Activated T-cell treated with anti-CD3 and anti-CD28 coated beads, Interleukin-2, amount 50 U/mL, for 24 hours (primary cell): Measurements from ENCODE around the gene NEURL2.
"Not testable (repeated sequence)": the region's sequence is repeated elsewhere in the genome, so short reads cannot be mapped to it uniquely, and the experiment has no call there.

Source experiments
- DNase-seq: peaks from one replicate; pipeline ENCODE4 v3.0.0-alpha.2; 2020
- H3K27ac Mint-ChIP-seq: 2 replicates; pipeline ENCODE4 v1.8.0; 2020; ENCODE audit warnings: mild to moderate bottlenecking, mixed read lengths
- H3K27me3 Mint-ChIP-seq: 2 replicates; pipeline ENCODE4 v1.8.0; 2020; ENCODE audit warnings: mixed read lengths
- H3K36me3 Mint-ChIP-seq: 2 replicates; pipeline ENCODE4 v1.8.0; 2020; ENCODE audit warnings: low read depth, mixed read lengths
- H3K4me1 Mint-ChIP-seq: 2 replicates; pipeline ENCODE4 v1.8.0; 2020; ENCODE audit warnings: low read depth, mixed read lengths
- H3K4me3 Mint-ChIP-seq: 2 replicates; pipeline ENCODE4 v1.8.0; 2020; ENCODE audit warnings: mild to moderate bottlenecking, moderate library complexity, mixed read lengths
- H3K9me3 Mint-ChIP-seq: 2 replicates; pipeline ENCODE4 v1.8.0; 2020; ENCODE audit warnings: mixed read lengths

Gene NEURL2

DNA sequence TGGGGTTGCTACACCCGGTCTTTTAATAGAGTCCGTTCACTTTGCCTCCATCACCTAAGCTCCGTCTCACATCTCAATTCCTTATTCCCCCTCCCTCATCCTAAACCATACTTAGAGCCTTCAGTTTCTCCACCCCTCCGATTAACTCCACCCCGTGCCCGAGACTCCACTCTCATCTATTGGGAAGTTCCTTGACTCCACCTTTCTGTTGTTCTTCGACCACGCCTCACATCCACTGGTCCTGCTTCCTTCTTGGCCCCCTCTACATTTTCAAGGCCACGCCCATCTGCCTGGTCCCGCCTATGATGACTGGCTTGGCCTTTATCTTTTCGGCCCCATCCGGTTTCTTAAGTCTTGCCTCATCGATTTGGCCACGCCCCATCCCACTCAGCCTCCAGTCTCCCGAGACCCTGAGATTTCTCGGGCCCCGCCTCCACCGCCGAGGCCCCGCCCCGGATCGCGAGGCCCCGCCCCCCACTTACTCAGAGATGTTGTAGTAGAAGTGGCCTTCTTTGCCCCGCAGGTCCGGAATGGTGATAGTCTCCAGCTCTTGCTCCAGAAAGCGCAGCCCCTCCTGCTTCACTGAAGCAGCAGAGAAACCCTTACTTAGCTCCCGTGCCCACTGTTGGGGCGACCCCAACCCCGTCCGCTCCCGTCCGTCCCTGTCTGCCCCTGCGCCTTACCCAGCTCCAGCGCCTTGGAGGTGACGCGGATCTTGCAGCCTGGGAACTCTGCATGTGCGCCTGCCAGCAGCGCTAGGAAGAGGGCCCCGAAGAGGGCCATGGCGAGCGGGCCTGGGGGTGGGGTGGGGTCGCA, 19.9 kb upstream of the NEURL2 start:
- peak; percentile 98 for DNase-seq
- H3K4me3 Mint-ChIP-seq: peak overlapping the region; percentile 80
- H3K4me1 Mint-ChIP-seq: peaks cover 22% of the 10 kb centered on the region
- H3K27ac Mint-ChIP-seq: peak overlapping the region; percentile 83
- peaks cover 25% of the 10 kb centered on the region for H3K27me3 Mint-ChIP-seq
- H3K9me3 Mint-ChIP-seq: no peaks in the 10 kb centered on the region
- no peaks in the 10 kb centered on the region for H3K36me3 Mint-ChIP-seq

- Mint-ChIP-seq H3K9me3 (no peaks in the 10 kb centered on the region), H3K27me3 (peaks cover 20% of the 10 kb centered on the region)
Observed at GRCh38 chr20:45909817-45910669, 19.0 kb upstream of the NEURL2 start.

DNA sequence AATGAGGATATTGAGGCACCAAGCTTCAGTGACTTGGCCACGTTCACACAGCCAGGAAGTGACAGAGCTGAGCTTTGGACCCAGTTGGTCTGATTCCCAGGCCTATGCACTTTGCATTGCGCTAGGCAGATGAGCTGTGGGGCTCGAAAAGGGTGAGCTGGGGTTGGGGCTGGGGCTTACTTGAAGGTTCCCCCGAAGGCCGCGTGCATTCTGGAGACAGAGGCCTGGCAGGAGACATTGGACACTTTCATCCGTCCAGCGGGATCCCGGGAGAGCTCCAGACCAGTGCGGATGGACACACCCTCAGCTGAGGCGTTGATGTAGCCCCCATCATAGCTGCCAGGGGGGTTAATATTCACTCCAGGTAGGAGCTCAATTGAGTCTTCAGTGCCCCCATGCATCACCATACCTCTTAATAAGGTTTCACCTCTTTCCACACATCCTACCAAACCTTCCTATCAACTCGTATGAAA, 18.4 kb upstream of the NEURL2 start:
- peaks cover 22% of the 10 kb centered on the region for H3K4me1 Mint-ChIP-seq
- no peaks in the 10 kb centered on the region for H3K36me3 Mint-ChIP-seq
- peaks cover 16% of the 10 kb centered on the region for H3K27me3 Mint-ChIP-seq
- H3K27ac Mint-ChIP-seq: no peak overlapping the region
- no peak for DNase-seq
- H3K4me3 Mint-ChIP-seq: no peak overlapping the region
- H3K9me3 Mint-ChIP-seq: no peaks in the 10 kb centered on the region

More at GRCh38 chr20:45909817-45910669, 19.0 kb upstream of the NEURL2 start:
- peak overlapping the region; percentile 78 for H3K27ac Mint-ChIP-seq
- no peak for DNase-seq
- H3K36me3 Mint-ChIP-seq: no peaks in the 10 kb centered on the region
- peak overlapping the region; percentile 80 for H3K4me3 Mint-ChIP-seq
- peaks cover 22% of the 10 kb centered on the region for H3K4me1 Mint-ChIP-seq

DNA sequence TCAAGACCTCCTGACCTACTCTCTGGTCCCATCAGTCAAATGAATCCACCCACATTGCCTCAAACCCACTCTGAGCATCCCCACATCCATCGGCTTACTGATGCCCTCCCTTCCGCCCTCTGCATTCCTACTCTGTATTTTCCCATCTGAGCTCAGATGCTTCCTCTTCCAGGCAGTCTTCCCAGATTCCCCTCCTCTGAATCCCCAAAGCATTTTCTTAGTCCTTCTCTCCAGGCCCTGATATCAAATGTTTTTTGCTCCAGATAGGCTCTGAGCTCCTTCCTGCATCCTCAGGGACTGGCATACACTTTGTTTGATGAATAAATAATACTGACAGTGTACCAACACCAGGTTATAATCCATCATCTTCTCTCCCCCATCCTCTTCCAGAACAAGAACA, 17.1 kb upstream of the NEURL2 start:
- no peaks in the 10 kb centered on the region for H3K36me3 Mint-ChIP-seq
- H3K4me1 Mint-ChIP-seq: peaks cover 21% of the 10 kb centered on the region
- no peak overlapping the region for H3K27ac Mint-ChIP-seq
- DNase-seq: no peak
- H3K4me3 Mint-ChIP-seq: no peak overlapping the region
- no peaks in the 10 kb centered on the region for H3K9me3 Mint-ChIP-seq
- H3K27me3 Mint-ChIP-seq: peaks cover 10% of the 10 kb centered on the region

DNA sequence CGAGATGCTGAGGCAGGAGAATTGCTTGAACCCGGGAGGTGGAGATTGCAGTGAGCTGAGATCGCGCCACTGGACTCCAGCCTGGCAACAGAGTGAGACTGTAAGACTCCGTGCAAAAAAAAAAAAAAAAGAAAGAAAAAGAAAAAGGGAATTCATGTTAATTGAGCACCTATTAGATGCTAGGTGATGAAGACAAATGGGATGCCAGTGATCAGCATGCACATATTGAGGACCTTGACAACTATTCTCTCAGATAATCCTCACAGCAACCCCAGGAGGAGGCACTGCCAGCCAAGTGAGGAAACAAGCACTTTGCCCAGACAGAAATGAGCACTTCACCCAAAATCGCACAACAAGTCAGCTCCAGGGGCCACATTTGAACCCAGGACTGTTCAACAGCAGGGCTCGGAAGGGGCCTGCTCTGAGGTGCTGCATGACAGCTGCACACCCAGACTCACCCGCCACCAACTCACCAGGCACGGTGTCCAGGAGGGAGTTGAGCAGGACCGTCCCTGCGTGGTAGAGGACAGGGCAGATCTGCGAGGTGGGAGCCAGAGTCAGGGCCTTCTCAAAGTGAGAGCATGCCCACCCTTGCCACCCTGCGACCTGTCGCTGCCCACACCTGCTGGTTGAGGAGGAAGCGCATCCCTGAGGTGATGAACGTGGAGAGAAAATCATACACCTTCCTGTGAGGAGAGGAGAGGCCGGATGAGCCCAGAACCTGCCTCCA, 16.4 kb upstream of the NEURL2 start:
- Mint-ChIP-seq H3K27ac (no peak overlapping the region), H3K36me3 (no peaks in the 10 kb centered on the region), H3K4me1 (peaks cover 18% of the 10 kb centered on the region), H3K4me3 (no peak overlapping the region), H3K9me3 (no peaks in the 10 kb centered on the region), H3K27me3 (peaks cover 7% of the 10 kb centered on the region)
- no peak for DNase-seq

DNA sequence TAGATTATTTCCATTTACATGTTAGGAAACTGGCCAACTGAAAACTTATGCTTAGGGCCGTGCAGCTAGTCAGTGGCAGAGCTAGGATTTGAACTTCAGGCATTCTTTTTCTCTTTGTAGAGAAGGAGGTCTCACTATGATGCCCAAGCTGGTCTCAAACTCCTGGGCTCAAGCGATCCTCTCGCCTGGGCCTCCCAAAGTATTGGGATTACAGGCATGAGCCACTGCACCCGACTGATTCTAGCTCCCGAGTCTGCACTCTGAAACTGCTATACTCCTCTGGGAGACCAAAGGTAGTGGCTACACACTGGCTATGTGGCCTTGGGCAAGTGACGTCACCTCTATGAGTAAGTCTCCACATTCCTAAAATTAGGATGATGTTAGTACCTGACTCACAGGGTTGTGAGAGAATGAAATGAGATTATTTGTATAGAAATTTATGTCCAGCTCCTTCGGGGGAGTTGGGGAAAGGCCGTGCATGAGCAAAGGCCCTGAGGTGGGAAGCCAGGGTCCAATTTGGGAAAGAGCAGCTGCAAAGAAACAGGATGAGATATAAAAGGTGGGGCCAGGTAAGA, 14.6 kb upstream of the NEURL2 start:
- Mint-ChIP-seq H3K4me1 (peaks cover 2% of the 10 kb centered on the region), H3K27me3 (no peaks in the 10 kb centered on the region), H3K4me3 (no peak overlapping the region), H3K36me3 (no peaks in the 10 kb centered on the region), H3K9me3 (no peaks in the 10 kb centered on the region), H3K27ac (no peak overlapping the region)
- no peak for DNase-seq

DNA sequence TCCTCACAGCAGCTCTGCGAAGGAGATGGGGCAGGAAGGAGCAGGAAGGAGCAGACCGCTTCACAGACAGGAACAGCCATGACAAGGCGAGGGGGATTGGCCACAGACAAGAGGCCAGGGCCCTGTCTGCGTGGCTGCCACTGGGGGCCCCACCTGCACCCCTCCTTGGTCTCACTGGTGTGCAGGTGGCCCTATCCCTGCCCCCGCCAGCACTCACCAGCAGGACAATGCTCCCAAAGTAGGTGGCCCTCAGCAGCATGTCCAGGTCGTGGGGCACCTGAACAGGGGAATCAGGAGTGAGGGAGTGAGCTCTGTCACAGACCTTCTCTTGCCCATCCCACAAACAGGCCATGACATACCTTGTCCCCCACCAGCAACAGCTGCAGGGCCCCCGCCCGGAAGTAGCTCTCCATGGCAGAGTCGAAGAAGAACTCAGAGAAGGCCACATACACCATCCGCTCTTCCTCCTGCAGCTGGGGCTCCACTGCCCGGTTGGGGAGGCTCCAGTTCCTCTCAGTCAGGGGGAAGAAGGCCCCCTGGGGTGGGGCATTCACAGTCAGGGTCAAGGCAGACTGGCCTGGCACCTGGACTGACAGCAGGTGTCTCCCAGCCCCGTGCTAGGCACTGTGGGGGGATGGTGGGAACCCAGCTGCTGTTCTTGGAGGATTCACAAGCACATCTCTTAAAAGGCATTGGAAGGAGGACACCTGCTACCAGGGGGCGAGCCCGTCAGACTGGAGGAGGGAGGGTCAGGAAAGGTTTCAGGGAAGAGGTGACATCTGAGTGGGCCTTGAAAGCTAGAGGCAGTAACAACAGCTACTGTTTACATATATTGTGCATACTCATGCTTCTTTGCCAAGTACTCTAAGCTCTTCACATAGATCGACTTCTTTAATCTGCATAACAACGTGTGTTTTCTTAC, 13.8 kb upstream of the NEURL2 start:
- Mint-ChIP-seq H3K9me3 (no peaks in the 10 kb centered on the region), H3K4me3 (no peak overlapping the region), H3K36me3 (no peaks in the 10 kb centered on the region), H3K27me3 (no peaks in the 10 kb centered on the region), H3K4me1 (no peaks in the 10 kb centered on the region), H3K27ac (no peak overlapping the region)
- no peak for DNase-seq

DNA sequence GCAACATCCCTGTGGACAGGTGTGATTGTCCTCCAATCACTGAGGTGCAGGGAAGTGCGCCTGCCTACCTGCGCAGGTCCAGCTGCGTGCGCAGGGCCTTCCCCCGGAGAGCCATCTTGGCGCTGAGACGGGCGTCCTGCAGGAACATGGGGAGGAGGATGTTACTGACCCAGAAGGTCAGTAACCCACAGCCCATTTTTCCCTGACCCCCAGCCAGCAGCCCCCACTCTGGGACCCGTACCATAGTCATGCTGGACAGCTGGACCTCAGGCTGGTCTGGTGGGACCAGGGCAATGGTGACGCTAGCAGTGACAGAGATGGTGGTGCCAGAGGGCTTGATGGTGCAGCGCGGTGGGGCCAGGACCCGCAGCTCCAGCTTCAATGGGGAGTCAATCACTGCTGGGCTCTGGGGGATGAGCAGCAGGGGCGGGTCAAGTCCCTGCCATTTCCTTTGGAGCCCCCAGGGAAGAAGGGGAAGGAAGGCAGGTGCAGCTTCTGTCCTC, 11.2 kb upstream of the NEURL2 start:
- no peak for DNase-seq
- H3K4me3 Mint-ChIP-seq: no peak overlapping the region
- no peaks in the 10 kb centered on the region for H3K27me3 Mint-ChIP-seq
- H3K4me1 Mint-ChIP-seq: no peaks in the 10 kb centered on the region
- no peaks in the 10 kb centered on the region for H3K9me3 Mint-ChIP-seq
- no peak overlapping the region for H3K27ac Mint-ChIP-seq
- H3K36me3 Mint-ChIP-seq: peaks cover 18% of the 10 kb centered on the region

DNA sequence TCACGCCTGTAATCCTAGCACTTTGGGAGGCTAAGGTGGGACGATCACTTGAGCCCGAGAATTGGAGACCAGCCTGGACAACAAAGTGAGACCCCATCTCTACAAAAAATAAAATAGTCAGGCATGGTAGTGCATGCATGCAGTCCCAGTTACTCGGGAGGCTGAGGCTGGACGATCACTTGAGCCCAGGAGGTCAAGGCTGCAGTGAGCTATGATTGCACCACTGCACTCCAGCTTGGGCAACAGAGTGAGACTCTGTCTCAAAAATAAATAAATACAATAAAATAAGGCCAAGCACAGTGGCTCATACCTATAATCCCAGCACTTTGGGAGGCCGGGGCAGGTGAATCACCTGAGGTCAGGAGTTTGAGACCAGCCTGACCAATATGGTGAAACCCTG, 10.3 kb upstream of the NEURL2 start:
- H3K27ac Mint-ChIP-seq, H3K4me3 Mint-ChIP-seq, H3K27me3 Mint-ChIP-seq, H3K9me3 Mint-ChIP-seq, DNase-seq, H3K4me1 Mint-ChIP-seq: not testable (repeated sequence)
- H3K36me3 Mint-ChIP-seq: peaks cover 27% of the 10 kb centered on the region

GRCh38 chr20:45899046-45899835, 8.2 kb upstream of the NEURL2 start:
- no peaks in the 10 kb centered on the region for H3K9me3 Mint-ChIP-seq
- H3K27ac Mint-ChIP-seq: no peak overlapping the region
- H3K4me1 Mint-ChIP-seq: no peaks in the 10 kb centered on the region
- H3K36me3 Mint-ChIP-seq: peaks cover 46% of the 10 kb centered on the region
- no peak overlapping the region for H3K4me3 Mint-ChIP-seq
- no peaks in the 10 kb centered on the region for H3K27me3 Mint-ChIP-seq
- DNase-seq: no peak

GRCh38 chr20:45898285-45898684, 7.3 kb upstream of the NEURL2 start:
- no peaks in the 10 kb centered on the region for H3K9me3 Mint-ChIP-seq
- H3K27me3 Mint-ChIP-seq: no peaks in the 10 kb centered on the region
- no peak for DNase-seq
- H3K4me3 Mint-ChIP-seq: no peak overlapping the region
- peaks cover 56% of the 10 kb centered on the region for H3K36me3 Mint-ChIP-seq
- H3K4me1 Mint-ChIP-seq: peaks cover 7% of the 10 kb centered on the region
- H3K27ac Mint-ChIP-seq: no peak overlapping the region

DNA sequence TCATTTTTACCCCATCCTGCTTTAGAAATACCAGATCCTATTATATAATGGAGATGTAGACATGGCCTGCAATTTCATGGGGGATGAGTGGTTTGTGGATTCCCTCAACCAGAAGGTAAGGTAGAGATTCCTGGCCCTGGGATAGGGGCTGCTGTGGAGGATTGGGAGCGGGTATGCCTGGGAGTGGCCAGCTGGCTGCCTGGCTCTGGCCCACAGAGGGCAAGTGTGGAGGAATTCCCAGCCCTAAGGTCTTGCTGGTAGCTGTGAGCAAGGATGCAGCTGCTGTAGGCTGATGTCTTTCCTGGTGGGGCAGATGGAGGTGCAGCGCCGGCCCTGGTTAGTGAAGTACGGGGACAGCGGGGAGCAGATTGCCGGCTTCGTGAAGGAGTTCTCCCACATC, 6.7 kb upstream of the NEURL2 start:
- no peak overlapping the region for H3K4me3 Mint-ChIP-seq
- H3K27ac Mint-ChIP-seq: no peak overlapping the region
- DNase-seq: no peak
- no peaks in the 10 kb centered on the region for H3K9me3 Mint-ChIP-seq
- H3K27me3 Mint-ChIP-seq: no peaks in the 10 kb centered on the region
- H3K36me3 Mint-ChIP-seq: peaks cover 62% of the 10 kb centered on the region
- peaks cover 13% of the 10 kb centered on the region for H3K4me1 Mint-ChIP-seq

GRCh38 chr20:45897289-45897688, 6.3 kb upstream of the NEURL2 start:
- Mint-ChIP-seq H3K4me1 (peaks cover 17% of the 10 kb centered on the region), H3K27me3 (no peaks in the 10 kb centered on the region), H3K36me3 (peaks cover 66% of the 10 kb centered on the region), H3K4me3 (no peak overlapping the region), H3K9me3 (no peaks in the 10 kb centered on the region), H3K27ac (no peak overlapping the region)
- DNase-seq: no peak
